Measurements from ENCODE around the gene PRMT9.

PRMT9 gene

DNA sequence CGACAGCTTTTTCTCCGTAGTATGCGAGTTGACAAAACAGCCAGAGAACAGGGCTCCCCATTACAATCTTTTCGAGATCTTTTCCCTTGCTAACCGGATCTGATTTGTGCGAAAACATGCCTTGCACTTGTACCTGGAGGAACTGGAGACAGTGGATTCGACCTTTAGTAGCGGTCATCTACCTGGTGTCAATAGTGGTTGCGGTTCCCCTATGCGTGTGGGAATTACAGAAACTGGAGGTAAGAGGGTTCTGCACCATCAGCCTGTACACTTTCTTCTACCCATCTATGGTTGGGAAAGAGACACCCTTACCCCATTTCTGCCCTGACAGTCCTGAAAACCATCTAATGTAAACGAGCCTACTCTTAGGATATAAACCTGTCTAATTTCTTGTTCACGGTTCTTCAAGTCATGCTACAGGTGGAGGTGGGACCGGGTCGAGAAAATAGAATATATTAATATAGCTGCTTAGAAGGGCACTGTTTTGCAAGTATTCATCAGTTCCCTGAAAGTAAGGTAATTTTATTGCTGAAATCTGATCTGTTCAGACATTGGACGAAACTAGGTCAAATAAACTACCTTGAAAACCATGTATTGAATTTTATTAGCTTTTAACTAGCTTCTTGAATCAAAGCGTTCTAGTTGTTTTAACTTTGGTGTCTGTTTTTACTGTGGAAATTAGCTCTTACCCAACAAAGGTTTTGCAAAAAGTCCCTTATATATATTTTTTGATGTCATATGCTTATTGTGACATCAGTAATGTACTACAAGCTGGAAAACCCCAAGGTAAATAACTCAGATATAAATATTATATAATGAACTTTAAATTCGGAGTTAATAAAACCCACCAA is 65.9 kb downstream of the PRMT9 start:
- no peak for DNase-seq (ENCODE audit: low spot score)

DNA sequence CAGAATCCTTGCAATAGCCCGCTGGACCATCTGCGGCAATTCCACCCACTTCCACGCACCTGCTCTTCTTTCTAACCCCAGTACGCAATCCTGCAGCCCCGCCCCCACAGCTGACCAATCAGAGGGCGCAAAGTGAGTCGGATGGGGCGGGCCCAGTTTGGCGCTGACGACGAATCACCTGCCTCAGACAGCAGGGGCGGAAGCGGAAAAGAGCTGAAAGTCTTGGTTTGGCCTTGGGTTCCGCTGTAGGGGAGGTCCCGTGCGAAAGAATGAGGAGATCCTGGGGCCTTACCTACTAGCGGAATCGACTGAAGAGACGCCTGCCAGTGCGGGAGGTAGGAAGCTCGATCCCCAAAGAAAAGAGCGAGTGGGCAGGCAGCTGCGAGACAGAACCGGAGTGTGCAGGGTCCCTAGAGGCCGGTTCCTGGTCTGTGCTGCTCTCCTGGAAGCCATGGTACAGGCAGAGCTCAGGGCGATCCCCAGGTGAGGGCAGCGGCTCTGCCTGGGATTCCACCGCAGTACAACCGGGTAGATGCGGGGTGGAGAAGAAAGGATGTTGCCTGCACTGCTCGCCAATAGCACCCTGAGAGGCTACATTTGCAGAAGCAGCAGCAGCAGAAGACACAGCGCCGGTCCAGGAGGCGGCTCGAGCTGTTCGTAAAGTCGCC is 66.7 kb downstream of the PRMT9 start, which contains the start of gene TMEM184C:
Gene TMEM184C, plus strand, starts transcription at position 225 of the 668 bp plus-strand sequence. CDS start 560 bp downstream, outside the sequence.
- peak; percentile 95 for DNase-seq (ENCODE audit: low spot score)

DNA sequence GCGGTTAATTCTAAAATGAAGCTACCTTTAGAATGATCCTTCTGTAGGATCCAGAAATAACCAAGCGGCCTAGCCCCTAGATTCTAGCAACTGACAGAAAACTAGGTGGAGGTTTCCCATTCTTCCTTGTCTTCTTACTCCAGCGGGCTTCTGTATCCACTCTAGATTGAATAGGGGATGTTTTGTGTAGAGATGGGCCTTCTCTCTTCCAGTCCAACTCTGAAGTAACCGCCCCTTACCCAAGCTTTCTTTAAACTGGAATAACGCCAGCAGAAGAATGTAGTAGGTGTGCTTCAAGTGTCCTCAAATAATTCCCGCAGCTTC is 67.2 kb downstream of the PRMT9 start:
- no peak for DNase-seq (ENCODE audit: low spot score)

DNA sequence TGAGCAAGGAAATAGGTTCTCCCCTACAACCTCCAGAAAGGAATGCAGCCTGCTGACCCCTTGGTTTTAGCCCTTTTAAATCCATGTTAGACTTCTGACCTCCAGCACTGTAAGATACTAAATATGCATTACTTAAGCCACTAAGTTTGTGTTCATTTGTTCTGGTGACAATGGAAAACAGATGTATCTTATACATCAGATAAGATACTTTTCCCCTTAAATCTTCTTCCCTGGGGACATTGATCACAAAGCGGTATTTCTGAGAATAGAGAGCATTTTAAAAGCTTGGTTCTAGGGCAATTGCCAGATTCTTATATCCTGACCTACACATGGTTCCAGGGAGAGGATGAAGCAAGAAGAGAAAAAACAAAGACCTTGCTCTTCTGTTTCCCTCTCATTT is 73.3 kb downstream of the PRMT9 start:
- DNase-seq (ENCODE audit: low spot score), result no peak

DNA sequence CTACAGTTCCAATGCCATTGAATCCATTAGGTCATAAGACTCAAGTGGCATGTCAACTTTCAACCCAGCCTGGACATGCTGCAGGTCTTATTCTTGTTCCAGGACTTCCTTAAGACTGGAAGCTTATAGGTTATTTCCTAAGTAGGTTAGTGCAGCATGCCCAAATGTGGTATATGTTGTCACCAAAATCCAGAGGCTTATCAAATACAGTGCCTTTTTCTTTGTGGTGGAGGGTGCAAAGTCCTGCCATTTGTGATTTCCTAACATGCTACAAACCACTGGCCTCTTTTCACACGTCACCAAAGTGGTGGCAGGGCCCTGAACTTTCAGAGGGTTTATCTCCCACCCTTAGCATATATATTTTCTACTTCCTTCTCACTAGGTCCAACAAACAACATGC is 76.5 kb downstream of the PRMT9 start:
- DNase-seq (ENCODE audit: low spot score), result no peak

DNA sequence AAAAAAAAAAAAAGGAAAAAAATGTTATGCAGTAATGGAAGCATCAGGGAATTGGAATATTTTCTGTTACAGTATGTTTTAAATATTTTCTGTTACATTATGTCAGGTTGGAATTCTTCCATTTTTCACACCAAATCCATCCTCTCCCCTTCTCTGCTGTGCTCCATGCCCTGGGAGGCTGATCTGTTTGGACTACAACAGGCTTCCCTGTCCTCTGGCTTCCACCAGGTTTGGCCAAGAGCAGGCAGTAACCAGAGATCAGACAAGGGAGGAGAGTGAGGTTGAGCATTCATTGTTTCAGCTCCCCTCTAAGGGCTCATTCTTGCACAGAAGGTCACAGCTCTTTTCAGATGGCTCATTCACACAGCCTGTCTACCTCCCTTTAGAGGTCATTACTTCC is 78.5 kb downstream of the PRMT9 start:
- no peak for DNase-seq (ENCODE audit: low spot score)

DNA sequence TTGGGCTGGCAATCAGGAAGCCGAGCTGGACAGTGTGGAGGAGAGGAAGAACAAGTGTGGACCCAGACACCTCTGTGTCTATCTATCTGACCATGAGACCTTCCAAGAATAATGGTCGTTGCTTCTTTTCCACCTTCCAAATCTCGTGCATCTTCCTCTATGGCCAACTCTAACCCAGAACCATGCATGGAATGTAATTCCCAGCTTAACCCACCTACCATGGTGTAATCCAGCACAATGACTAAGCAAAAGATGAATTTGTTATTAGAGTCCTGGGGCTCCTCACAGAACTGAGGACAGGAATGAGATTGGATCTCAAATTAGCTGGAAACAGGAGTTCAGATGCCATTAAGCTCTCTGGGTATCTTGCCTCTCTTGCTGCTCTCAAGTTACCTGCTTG is 84.2 kb downstream of the PRMT9 start:
- no peak for DNase-seq (ENCODE audit: low spot score)

DNA sequence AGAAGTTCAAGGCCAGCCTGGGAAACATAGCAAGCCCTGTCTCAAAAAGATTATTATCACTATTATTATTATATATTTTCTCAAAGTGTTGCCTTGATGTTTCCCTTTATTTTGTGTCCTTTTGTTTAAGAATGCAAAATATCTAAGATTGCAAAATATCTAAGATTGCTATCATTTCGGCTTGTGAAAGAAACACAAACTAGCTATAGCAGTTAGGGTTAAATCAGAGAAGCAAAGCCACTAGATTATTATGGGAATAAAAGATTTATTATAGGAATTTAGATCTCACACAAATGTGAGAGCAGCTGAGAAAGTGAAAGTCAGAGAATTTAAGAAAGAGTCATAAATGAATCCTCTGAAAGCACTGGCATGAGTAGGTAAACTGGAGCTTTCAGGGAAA is 84.8 kb downstream of the PRMT9 start:
- no peak for DNase-seq (ENCODE audit: low spot score)

DNA sequence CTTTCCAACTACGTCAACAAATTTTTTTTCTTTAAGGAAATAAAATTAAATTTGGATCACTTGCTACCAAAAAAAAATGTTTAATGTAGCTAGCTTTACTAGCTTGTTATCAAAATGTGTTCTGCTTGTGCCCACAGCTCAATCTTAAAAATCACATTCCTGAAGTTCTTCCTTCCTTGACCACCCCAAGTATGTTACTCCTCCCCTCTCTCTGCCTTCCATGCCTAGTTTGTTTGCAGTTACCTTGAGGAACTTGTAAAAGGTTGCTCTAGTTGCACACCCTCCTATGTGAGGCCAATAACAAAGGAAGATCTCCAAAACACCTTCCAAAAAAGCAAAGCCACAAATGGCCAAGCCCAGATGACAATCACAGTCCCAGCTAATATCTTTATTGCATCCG is 86.4 kb downstream of the PRMT9 start:
- no peak for DNase-seq (ENCODE audit: low spot score)

DNA sequence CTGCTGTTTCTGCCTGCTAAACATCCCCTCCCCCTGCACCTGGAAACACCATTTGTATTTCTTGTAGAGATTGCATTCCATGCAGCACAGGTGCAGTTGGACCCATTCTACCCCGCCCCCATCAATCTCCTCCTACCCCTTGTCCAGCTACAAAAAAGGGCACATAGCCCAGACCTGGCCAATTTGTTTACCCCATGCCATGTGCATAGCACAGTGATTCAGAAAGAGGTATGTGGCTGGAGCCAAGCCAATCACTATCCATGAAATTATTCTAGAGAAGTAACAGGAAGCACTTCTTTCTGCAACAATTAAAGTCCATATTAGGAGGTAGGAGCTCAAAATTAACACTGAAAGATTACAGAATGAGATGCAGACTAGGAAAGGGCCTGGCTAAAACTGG is 87.0 kb downstream of the PRMT9 start:
- no peak for DNase-seq (ENCODE audit: low spot score)

DNA sequence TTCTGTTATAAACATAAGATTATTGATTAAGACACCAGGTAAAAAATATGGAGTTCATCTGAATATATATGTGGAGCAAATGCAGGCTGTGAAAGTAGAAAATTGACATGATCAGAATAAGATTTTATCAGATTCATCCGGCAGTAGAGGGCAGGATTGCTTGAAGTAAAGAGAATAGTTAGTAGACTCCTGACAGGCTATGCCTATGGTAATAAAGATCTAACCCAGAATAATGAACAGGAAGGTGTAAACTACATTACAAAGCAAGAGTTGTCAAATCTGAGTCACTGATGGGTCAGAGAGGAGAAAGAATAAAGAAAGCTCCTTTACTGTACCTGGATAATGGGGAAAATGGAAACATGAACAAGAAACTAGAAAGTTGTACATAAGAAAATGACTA is 87.6 kb downstream of the PRMT9 start:
- no peak for DNase-seq (ENCODE audit: low spot score)

DNA sequence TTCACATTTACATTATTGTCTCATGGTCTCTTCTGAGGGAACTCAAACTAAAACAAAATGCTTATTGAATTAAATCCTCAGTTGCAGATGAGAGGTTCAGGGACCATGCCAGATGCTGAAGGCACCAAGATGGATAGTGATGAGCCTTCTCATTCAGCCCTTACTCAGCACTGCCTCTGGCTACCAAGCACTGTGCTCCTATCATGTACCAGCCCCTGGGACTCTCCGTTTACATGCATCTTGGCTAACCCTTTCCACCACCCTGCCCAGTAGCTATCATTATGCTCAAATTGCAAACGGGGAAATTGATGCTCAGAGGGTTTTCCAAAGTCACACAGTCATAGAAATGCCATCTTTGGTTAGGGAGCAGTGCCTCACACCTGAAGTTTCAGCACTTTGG is 89.4 kb downstream of the PRMT9 start:
- DNase-seq (ENCODE audit: low spot score), result no peak

DNA sequence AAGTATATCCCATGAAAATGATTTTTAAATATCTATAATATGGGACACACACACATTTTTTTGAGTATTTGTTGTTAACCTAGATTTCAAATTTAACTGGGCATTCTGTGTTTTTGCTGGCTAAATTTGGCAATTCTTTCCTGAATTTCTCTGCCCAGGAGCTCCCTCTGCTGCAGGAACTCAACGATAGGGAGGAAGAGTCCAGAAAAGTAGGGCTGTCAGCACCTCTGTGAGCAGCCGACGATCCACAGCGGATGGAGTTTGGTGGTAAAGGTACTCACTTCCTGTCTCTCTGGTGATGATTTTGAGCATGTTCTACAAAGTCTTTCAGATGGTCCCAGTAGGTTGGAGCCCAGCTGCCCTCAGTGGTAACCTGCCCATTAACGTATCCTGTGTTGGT is 89.9 kb downstream of the PRMT9 start:
- DNase-seq (ENCODE audit: low spot score), result no peak

DNA sequence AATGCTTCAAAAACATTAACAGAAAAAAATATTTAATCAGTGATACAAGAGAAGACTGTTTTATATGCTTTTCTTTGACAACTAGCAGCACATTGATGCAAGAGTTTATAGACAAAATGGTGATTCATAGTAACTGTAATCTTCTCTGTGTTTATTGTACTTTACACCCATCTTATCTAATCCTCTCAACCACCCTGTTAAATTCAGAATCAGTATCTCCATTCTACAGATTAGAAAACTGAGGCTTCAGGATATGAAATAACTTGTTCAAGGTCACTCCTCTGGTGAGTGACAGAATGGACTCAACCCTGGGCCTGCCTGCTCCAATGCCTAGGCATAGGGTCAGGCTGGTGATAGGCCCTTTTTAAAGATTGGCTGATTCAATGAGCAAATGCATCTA is 92.9 kb downstream of the PRMT9 start:
- DNase-seq (ENCODE audit: low spot score), result no peak

DNA sequence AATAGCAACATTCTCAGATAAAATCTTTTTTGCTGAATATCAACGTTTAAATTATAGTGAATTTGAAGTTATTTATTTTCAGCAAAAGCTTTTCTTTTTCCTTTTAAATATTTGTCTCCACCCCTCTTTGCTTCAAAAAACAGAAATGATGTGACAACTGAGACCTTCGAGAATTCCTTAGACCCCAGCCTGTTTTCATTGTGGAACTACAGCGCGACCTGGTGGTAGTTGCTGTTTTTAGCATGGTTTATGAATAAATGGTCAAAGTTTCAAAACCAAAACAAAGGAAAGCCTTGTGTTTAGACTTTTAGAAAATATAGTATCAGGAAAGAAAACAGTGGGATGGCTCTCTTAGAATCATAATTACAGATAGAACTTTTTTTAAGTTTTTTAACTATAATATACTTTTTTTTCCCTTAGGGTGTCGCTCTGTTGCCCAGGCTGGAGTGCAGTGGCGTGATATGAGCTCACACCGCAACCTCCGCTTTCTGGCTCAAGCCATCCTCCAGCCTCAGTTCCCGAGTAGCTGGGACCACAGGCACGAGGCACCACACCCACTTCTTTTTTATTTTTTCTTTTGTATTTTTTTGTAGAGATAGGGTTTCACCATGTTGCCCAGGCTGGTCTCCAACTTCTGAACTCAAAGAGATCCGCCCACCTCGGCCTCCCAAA is 93.6 kb downstream of the PRMT9 start:
- peak; percentile 13 for DNase-seq (ENCODE audit: low spot score)

DNA sequence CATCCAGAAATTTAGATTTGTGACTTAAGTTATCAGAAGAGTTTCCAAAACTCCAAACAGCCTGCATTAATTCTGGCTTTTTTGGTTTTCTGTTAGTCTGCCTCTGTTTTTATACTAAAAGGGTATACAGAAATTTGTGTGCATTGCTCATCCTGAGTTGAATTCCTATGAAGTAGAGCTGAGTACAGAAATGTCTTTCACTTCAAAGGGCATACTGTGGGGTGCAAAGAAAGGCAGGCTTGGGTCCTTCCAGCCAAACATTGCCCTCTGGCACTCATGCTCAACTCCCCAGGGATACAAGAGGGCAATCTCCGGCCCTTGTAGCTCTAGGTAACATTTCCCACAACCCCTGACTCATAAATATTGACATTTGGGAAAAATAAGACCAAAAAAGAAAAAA is 94.4 kb downstream of the PRMT9 start:
- DNase-seq (ENCODE audit: low spot score), result no peak
